Left kidney (tissue), 8 donors: ENCODE measurements around the gene OSGEP. TPM values are rescaled to one million over a fixed set of nuclear protein-coding genes. Genes with fewer than 3 reads are reported as not detected.

Experiments used
- DNase-seq: peaks from one replicate; pipeline ENCODE4 v3.0.0-alpha.2; 2013
- long read RNA-seq, 8 donors: transcript quantifications; one replicate each; lab custom pipeline, GENCODE V29; 2026
- polyA plus RNA-seq: library from polyadenylated mRNA; unstranded; fragments of 120-200 nt; gene quantifications from one replicate; pipeline ENCODE4 v1.2.1, GENCODE V29; 2013; ENCODE audit not compliant: insufficient read length

OSGEP gene
- 85.7 TPM for polyA plus RNA-seq
- long read RNA-seq, donor 1, transcript OSGEP-201 (11 exons, 2,002 nt), result major isoform, 12 of 16 reads
- long read RNA-seq, donor 1, partial matches to known transcripts, result 0 of 16 reads
- long read RNA-seq, donor 1, other reads (novel, unspliced or antisense), result 0 of 16 reads
- long read RNA-seq, donor 2, transcript OSGEP-201 (11 exons, 2,002 nt), result major isoform, 10 of 33 reads
- long read RNA-seq, donor 2, partial matches to known transcripts, result 13 of 33 reads
- long read RNA-seq, donor 2, other reads (novel, unspliced or antisense), result 0 of 33 reads
- long read RNA-seq, donor 3, transcript OSGEP-201 (11 exons, 2,002 nt), result major isoform, 5 of 20 reads
- long read RNA-seq, donor 3, transcript OSGEP-212 (2 exons, 1,011 nt), result major isoform, 5 of 20 reads
- long read RNA-seq, donor 3, partial matches to known transcripts, result 6 of 20 reads
- long read RNA-seq, donor 3, other reads (novel, unspliced or antisense), result 0 of 20 reads
- long read RNA-seq, donor 4, partial matches to known transcripts, result 5 of 7 reads
- long read RNA-seq, donor 4, other reads (novel, unspliced or antisense), result 0 of 7 reads
- long read RNA-seq, donor 5, transcript OSGEP-201 (11 exons, 2,002 nt), result major isoform, 20 of 39 reads
- long read RNA-seq, donor 5, transcript OSGEP-204 (7 exons, 987 nt), result minor isoform, 5 of 39 reads
- long read RNA-seq, donor 5, partial matches to known transcripts, result 11 of 39 reads
- long read RNA-seq, donor 5, other reads (novel, unspliced or antisense), result 0 of 39 reads
- long read RNA-seq, donor 6, transcript OSGEP-201 (11 exons, 2,002 nt), result major isoform, 11 of 22 reads
- long read RNA-seq, donor 6, partial matches to known transcripts, result 7 of 22 reads
- long read RNA-seq, donor 6, other reads (novel, unspliced or antisense), result 0 of 22 reads
- long read RNA-seq, donor 7, transcript OSGEP-201 (11 exons, 2,002 nt), result major isoform, 9 of 24 reads
- long read RNA-seq, donor 7, partial matches to known transcripts, result 5 of 24 reads
- long read RNA-seq, donor 7, other reads (novel, unspliced or antisense), result 0 of 24 reads
- long read RNA-seq, donor 8, transcript OSGEP-201 (11 exons, 2,002 nt), result major isoform, 6 of 8 reads
- long read RNA-seq, donor 8, partial matches to known transcripts, result 0 of 8 reads
- long read RNA-seq, donor 8, other reads (novel, unspliced or antisense), result 0 of 8 reads

DNA sequence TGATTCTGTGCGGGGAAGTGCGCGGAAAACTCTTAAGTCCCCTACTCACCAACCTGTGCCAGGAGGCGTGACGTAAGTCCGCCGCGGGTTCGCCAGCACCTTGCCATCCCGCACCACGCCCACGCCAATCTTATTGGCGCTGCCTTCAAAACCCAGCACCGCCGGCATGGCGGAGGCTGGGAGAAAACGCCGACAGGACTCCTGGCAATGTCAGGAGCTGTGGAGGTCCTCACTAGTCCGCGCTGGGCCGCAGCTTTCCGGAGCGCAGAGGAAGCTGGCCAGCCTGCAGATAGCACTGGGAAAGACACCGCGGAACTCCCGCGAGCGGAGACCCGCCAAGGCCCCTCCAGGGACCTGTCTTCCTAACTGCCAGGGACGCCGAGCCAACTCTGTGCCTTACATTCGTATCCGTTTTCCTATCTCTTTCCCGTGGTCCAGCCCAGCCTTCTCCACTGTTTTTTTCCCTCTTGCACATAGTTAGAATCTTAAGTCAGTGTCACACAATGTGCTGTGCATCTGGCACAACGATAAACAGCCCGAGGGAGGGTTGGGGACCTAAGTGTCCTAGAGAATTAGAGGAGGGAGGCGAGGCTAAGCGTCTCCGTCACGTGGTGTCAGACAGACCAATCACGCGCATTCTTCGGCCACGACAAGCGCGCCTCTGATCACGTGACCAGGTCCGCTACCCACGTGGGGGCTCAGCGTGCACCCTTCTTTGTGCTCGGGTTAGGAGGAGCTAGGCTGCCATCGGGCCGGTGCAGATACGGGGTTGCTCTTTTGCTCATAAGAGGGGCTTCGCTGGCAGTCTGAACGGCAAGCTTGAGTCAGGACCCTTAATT lies at the start of gene OSGEP, which contains the start of gene APEX1:
Gene OSGEP (minus strand): TSS at position 297 of the 839 bp plus-strand sequence. CDS start 129 bp downstream, at position 168.
Gene APEX1 (plus strand): TSS at position 711 of the 839 bp plus-strand sequence. CDS start 420 bp downstream, outside the sequence.
- peak; percentile 99 for DNase-seq

GRCh38 chr14:20503898-20504297 lies 49.3 kb upstream of the OSGEP start:
- DNase-seq, result no peak

- DNase-seq, result no peak
Measured at GRCh38 chr14:20501346-20501745, 46.7 kb upstream of the OSGEP start.

- no peak for DNase-seq
Measured at GRCh38 chr14:20499881-20500280, 45.3 kb upstream of the OSGEP start.

DNA sequence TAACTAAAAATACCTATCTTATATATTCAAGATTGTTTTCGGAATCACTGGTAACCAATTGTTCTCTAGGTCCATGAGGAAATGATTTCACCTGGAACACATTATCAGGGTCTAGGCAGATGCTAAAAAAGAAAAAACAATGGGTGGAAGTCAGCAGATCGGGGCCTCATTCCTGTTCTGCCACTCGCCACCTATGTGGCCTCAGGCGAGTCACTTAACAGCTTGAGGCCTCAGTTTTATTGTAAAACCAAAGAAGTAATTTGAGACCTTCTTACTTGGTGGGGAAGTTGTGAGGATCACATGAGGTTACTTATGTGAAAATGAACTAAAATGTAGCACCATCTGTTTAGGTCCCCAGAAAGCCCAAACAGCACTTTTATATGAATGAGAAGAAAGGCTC lies 44.5 kb upstream of the OSGEP start:
- no peak for DNase-seq

DNA sequence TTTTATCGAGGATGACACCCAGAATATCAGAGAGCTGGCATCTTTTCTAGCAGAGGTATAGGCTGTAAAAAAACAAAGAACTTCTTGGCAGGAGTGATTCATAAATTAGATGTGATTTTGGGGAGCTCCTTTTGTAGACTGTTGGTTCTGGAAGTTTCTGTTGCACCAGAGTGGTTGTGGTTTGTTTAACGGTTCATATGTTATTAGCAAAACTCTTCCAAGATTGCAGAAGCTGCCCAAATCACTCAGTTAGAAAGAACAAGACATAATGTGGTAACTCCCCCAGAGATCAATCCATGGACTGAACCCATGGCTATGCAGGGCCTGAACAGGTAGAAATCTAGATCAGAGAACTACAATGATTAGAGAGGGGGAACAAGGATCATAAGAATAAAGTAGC lies 44.0 kb upstream of the OSGEP start:
- no peak for DNase-seq

DNA sequence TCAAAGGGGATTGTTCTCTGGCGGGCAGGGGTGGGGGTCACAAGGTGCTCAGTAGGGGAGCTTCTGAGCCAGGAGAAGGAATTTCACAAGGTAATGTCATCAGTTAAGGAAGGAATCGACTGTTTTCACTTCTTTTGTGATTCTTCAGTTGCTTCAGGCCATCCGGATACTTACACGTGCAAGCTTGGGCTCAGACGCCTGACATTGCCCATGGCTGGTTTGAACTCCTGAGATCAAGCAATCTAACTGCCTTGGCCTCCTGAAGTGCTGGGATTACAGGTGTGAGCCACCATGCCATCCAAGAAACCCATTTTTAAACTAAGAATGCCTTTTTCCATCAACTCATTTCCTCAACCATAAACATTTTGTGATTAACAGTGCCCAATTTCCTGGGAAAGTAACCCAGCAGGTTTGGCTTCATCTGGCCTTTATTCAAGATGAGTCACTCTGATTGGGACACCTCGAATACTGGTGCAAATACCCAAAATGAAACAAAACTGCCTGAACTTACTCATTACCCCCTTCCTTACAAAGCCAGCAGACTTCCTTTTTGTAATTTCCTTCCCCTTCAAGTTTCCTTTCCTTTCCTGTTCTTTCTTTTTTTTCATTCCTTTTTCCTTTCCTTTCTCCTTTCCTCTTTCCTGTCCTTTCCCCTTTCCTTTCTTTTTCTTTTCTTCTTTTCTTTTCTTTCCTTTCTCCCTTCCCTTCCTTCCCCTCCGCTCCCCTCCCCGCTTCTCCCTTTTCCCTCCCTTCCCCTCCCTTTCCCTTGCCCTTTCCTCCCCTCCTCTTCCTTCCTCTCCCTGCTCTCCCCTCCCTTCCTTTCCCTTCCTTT lies 40.5 kb upstream of the OSGEP start:
- no peak for DNase-seq

GRCh38 chr14:20493634-20494033 lies 39.0 kb upstream of the OSGEP start:
- no peak for DNase-seq

DNA sequence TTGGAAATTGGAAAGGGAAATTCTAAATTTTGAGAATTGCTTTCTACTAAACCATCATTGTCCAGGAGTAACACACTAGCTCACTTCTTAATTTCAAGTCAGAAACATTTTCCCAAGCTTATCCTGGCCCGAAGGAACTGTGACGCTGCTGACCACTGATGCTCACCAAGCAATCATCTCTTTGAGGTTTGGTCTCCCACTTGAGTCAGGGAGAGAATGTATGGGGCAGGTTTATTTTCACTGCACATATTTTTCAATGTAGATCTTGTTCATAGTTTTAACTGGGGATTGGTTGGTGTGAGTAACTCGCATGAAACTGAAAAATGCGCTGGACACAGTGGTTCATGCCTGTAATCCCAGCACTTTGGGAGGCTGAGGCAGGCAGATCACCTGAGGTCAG lies 37.9 kb upstream of the OSGEP start:
- DNase-seq, result no peak

GRCh38 chr14:20490563-20490962 lies 36.0 kb upstream of the OSGEP start:
- DNase-seq, result no peak

GRCh38 chr14:20489093-20489994 lies 34.7 kb upstream of the OSGEP start:
- DNase-seq, result no peak

DNA sequence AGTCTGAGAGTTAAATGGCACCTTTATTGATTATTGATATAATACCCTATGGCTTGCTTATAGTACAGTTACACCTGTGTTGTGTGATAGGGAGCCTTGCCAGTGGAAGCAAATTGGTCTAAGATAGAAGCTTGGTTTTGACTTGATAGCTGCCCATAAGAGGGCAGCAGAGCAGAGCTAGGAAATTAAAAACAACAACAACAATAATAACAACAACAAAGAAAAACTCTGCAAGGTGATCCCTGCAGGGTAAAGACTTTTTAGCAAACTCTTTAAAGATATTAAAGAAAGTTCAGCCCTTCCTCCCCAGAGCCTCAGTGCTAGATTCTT lies 32.7 kb upstream of the OSGEP start:
- DNase-seq, result no peak

DNA sequence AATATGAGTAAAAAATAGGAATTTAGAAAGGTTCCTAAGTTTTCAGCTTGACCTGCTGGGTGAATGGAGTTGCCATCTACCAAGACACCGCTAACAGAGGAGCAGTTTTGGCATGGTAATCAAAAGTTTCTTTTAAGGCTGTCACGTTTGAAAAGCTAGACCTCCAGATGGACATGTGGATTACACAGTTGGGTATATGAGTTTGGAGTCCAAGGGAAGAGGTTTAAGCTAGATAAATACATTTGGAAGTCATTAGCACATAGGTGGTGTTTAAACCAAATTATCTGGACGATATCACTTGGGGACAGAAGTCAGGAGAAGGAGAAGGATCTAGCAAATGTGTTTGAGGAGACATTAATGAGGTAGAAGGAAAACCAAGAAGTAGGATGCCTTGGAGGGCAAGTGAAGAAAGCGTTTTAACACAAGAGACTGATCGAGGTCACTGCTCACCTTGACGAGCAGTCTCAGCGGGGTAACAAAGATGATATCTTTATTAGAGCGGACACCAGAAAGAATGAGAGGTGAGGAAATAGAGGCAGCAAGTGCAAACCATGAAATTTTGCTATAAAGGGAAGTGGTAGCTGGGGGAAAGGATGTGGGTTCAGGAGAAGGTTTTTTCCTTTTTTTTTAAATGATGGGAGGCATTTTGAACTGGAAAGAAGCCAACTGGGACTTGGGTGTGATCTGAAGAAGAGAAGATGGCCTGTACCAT lies 32.2 kb upstream of the OSGEP start:
- DNase-seq, result no peak

DNA sequence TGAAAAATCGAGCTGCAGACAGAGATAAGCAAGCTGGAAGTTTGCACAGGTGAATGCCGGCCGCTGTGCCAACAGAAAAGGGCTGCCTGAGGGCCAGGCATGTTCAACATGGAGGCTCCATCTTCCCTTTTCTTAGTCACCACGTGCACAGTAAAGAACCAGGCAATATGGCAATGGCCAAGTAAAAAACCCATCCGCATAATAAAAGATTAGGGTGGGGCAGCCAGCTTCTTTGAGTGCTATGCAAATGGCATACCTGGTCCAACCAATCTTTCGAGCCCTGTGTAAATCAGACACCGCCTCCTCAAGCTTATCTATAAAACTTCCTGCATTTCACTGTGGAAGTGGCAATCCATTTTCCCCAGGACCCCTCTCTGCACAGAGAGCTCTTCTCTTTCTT lies 31.3 kb upstream of the OSGEP start:
- DNase-seq, result no peak

GRCh38 chr14:20482382-20482781 lies 27.8 kb upstream of the OSGEP start:
- DNase-seq, result no peak

DNA sequence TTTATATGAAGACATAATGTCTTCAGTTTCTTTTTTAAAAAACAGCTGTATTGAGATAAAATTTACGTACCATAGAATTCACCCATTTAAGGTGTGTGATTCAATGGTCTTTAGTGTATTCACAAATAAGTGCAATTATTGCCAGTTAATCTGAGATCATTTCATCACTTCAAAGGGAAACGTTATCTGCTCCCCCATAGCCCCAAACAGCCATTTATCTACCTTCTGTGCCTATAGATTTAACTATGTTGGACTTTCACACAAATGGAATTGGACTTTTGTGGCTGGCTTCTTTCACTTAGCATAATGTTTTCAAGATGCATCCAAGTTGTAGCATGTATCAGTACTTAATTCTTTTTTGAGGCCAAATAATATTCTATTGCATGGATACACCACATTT lies 24.3 kb upstream of the OSGEP start:
- DNase-seq, result no peak

- no peak for DNase-seq
Measured at GRCh38 chr14:20477211-20477876, 22.7 kb upstream of the OSGEP start.

- no peak for DNase-seq
Measured at GRCh38 chr14:20476776-20477175, 22.2 kb upstream of the OSGEP start.
